HG02678 (cell line): ENCODE results near the gene ITGB5.

Experiments
- ATAC-seq: cut with Tn5 transposase; IDR thresholded peaks from one replicate; pipeline ENCODE4 v1.9.1; 2021; ENCODE audit warnings: mild to moderate bottlenecking, moderate library complexity; ENCODE audit not compliant: unreplicated experiment

ITGB5 gene

GRCh38 chr3:124816206-124816605 is 71.0 kb downstream of the ITGB5 start:
- no peak for ATAC-seq

DNA sequence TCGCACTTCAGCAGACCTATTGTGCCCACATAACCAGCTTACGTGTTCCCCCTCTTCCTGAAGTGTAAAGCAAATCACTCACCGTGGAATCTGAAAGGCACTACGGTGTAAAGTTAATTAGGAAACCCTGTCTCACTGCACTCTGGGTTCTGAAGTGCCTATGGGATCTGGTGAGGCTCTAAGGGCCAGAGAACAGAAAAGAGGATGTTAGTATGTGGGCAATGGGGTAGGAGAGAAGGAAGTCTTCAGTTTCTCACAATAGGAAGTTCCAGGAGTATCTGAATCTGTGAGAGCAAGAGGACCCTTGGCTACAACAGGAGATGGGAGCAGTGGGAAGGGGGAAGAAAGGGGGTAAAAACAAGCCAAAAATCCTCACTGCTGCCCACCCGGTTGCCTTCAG is 71.4 kb downstream of the ITGB5 start:
- ATAC-seq = no peak

GRCh38 chr3:124814620-124815421 is 72.3 kb downstream of the ITGB5 start:
- no peak for ATAC-seq

- ATAC-seq = no peak
Observed at GRCh38 chr3:124813541-124813940, 73.6 kb downstream of the ITGB5 start.

GRCh38 chr3:124812291-124813265 is 74.6 kb downstream of the ITGB5 start:
- no peak for ATAC-seq

DNA sequence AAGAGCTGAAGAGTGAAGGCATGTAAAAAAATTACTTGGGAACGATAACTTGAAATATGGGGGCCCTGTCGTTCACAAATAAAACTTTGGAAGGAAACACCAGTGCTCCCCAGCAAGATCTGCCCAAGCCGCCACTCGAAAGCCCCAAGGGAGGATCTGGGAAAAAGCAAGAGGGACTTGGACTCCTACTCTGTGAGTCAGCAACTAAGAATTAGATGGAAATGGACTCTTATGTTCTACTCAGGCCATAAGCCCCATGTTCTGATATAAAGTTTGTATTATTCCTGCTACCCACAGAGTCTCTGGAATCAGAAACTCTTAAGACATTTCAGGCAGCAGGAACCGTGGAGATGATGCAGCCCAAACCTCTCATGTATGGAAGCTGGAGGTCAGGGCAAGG is 75.7 kb downstream of the ITGB5 start:
- ATAC-seq = no peak

- no peak for ATAC-seq
Observed at GRCh38 chr3:124810970-124811369, 76.2 kb downstream of the ITGB5 start.

GRCh38 chr3:124809039-124809438 is 78.1 kb downstream of the ITGB5 start:
- ATAC-seq = no peak

DNA sequence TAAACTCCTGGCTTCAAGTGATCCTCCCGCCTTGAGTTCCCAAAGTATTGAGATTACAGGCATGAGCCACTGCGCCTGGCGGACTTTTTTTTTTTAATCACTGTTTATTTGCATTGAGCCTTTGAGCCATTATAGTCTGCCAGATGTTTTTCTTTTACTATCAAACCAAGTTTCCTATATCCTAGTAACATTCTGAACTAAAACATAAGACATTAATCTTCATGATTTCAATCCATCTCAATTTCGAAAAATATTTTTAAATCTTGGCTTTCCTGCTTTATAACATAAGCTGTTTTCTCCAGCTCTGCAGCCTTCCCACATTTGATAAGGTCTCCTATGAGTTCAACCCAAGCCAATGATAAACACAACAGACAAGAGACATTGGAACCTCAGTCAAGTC is 81.5 kb downstream of the ITGB5 start:
- no peak for ATAC-seq

DNA sequence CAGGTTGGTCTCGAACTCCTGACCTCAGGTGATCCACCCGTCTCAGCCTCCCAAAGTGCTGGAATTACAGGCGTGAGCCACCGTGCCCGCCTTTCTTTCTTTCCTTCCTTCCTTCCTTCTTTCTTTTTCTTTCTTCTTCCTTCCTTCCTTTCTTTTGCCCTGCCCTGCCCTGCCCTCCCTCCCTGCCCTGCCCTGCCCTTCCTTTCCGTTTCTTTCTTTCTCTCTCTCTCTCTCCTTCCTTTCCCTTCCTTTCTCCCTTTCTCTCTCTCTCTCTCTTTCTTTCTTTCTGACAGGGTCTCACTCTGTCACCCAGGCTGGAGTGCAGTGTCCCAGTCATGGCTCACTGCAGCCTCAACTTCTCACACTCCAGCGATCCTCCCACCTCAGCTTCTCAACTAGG is 82.3 kb downstream of the ITGB5 start:
- no peak for ATAC-seq

DNA sequence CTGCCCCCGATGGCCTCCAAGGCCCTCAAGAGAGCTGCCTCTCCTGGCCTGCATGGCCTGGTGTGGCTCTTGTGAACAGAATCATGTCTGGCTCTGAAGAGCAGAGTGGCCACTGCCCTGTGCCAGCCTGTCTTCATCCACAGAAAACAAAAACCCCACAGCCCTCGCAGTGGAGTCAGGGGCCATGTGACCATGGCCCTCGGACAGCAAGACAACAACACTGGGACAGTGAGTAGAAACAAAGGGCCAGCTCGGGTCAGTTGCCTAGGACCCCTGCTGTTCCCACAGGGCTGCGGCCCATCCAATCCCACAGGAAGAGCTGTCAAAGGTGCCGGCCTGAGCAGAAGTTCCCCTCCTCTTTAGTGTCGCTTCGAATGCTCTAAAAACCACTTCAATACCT is 84.5 kb downstream of the ITGB5 start:
- no peak for ATAC-seq

DNA sequence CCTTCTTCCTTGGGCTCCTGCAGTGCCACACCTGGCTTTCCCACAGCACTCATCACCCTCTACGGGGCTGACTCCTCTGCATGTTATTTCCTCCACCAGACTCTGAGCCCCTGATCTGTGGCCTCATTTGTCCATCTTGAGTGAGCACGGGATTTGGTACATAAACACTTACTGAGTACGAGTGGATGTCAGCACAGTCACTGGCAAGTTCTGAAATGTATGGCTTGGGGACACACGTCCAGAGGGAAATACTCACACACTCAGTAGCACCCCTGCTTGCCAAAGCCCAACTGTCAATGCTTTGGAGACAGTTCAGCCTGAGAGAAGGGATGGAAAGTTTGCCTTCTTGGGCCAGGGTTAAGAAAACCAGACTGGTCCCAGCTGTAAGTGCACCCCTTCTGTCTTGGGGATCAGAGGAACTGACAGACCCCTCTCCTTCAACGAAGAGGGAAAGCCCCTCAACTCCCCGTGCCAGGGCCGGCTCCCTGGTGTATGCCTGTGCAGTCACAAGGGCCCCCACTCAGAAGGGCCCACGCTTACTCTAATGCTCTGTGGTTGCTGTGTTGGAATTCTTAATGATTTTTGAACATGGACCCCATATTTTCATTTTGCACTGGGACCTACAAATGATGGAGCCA is 85.0 kb downstream of the ITGB5 start:
- no peak for ATAC-seq

DNA sequence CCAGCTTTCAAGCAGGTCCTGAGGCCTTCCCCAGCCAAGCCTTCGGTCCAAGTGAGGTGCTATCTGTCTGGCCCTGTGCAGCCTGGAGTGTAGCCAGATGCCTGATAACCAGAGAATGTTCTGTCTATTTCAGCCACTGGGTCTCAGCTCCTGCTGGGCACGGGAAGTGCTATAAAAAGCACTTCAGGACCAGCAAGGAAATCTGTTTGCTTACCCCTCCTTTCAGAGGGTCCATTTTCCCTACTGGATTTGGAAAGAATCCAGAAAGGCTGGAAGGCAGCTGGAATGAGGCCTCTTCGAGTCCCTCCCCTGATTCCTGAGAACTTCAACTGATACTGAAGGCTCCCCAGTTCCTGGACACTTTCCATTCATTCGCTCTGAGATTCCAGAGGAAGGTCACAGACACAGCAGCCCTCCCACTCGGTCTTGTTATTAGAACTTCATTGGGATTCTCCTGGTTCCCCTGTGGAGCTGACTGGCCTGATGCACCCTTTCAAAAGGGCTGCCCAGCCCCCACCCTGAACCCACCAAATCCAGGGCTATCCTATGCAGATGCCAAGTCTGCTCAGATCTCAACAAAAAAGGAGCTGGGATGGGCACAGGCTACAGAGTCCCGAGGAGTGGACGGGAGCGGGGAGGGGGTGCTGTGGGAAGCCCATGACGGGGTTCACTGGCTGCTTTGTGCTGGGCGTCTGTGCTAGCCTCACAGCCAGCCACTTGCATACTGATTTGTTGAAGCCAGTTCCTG is 86.5 kb downstream of the ITGB5 start:
- ATAC-seq = no peak

DNA sequence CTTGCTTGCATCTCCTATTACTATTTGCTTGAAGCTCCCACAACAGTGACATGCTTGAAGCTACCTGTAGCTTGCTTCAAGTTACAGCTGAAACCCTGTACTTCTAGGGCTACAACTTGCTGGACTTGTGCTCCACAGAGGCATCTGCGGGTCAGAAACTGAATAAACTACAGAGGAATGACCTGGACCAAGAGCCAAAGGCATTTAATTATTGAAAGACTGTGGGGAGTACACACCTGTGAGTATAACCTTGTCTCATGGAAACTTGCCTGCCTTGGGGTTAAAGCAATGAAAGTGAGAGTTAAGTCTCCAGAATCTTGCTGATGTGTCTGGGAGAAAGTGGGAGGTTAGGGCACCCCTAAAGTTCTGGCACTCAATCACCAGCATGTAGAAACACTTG is 87.1 kb downstream of the ITGB5 start:
- ATAC-seq = no peak

DNA sequence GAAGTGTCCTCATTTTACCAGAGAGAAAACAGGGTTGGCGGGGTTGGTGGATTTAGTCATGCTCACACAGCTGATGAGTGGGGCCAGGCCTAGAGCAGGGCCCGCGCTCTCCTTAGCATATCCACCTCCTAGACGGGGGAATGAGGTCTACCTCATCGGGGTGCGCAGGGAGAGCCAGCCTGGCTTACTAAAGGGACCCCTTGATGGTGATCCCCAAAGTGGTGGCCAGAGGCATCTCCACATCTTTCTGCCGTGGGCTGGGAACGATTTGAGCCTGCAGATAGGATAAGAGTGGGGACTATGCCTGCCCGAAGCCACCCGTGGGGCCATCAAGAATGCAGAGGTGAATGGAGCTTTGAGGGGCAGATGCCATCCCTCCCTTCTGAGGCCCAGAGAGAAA is 87.5 kb downstream of the ITGB5 start:
- ATAC-seq = no peak

- no peak for ATAC-seq
Observed at GRCh38 chr3:124797426-124797945, 89.7 kb downstream of the ITGB5 start.

DNA sequence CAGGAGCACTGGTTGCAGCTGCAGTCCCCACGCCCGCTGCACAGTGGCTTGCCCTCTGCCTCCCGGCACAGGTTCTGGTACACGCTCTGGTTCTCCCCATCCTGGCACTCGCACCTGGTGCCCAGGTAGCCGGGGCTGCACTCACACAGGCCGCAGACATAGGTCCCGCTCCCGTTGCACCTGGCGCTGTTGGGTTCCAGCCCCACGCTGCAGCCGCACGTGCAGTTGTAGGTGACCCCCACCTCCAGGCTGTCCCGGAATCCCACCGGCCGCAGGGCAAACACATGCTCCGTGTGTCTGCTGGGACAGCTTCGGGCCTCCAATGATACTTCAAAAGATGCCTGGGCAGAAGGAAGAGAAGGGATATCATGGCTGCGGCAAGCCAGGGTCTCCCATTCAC is 90.7 kb downstream of the ITGB5 start:
- no peak for ATAC-seq

GRCh38 chr3:124793054-124793739 is 94.0 kb downstream of the ITGB5 start:
- ATAC-seq = no peak

DNA sequence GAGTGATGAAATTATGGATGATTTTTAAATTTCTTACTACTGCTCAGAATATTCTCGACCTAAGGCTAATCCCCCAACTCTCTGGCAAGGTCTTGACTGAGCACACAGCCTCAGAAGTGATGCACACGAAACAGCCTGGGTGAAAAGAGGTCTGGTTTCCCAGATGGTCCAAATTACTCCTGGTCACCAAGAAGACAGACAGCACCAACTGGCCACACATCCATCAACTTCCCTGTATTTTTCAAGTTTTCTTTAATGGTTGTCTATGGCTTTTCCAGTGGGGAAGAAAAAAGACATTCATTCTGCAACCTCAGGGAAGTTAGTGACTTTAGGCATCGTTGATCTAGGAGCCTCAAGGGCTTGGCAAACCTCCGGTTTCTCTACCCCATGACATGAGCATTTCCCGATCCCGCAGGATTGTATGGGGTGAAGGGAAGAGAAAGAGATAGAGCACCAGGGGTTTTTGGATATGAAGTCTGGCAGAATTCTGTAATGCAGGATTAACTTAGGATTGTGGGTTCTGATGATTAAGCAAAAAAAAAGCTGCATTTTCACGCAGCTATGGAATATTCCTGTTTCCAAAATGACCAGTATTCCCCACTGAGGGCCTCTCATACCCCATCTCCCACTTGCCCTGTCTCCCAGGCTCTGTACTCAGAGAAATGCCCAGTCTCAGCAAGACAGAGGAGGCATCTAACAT is 94.7 kb downstream of the ITGB5 start:
- ATAC-seq = no peak
